IMR-90 (cell line): ENCODE data around the gene TCOF1.

ENCODE experiments used
- BHLHE40 ChIP-seq: fragments of 150-350 bp; IDR thresholded peaks from 2 replicates; pipeline ENCODE4 v1.6.1; 2016; ENCODE audit warnings: mild to moderate bottlenecking, low read depth, low read length
- CEBPB ChIP-seq: IDR thresholded peaks from 2 replicates; pipeline ENCODE4 v1.6.1; 2012; ENCODE audit warnings: low read depth, low read length, improper control_type of control experiment
- CTCF ChIP-seq: conservative IDR thresholded peaks from 2 replicates; pipeline ENCODE4 v1.5.1; 2012; ENCODE audit warnings: mild to moderate bottlenecking, low read depth, low read length, improper control_type of control experiment
- FOS ChIP-seq: fragments of 150-350 bp; IDR thresholded peaks from 2 replicates; pipeline ENCODE4 v1.6.1; 2016; ENCODE audit warnings: low read depth, low read length
- MAFK ChIP-seq: IDR thresholded peaks from 2 replicates; pipeline ENCODE4 v1.6.1; 2012; ENCODE audit warnings: low read depth, low read length, improper control_type of control experiment
- POLR2A ChIP-seq: IDR thresholded peaks from 2 replicates; pipeline ENCODE4 v1.6.1; 2012; ENCODE audit warnings: mild to moderate bottlenecking, low read depth, low read length
- RAD21 ChIP-seq: IDR thresholded peaks from 2 replicates; pipeline ENCODE4 v1.6.1; 2012; ENCODE audit warnings: low read length, improper control_type of control experiment
- RFX5 ChIP-seq: IDR thresholded peaks from 2 replicates; pipeline ENCODE4 v1.8.0; 2012; ENCODE audit warnings: low read depth, mild to moderate bottlenecking, low read length, moderate library complexity
- SMC3 ChIP-seq: fragments of 150-350 bp; IDR thresholded peaks from 2 replicates; pipeline ENCODE4 v1.6.1; 2016; ENCODE audit warnings: low read depth, mild to moderate bottlenecking, antibody characterized with exemption, low read length, moderate library complexity
- USF2 ChIP-seq: fragments of 150-350 bp; IDR thresholded peaks from 2 replicates; pipeline ENCODE4 v1.6.1; 2017; ENCODE audit warnings: mild to moderate bottlenecking, antibody characterized with exemption, low read length, low read depth

- TF ChIP-seq CEBPB (no peak), SMC3 (no peak), CTCF (no peak), BHLHE40 (no peak), POLR2A (no peak), USF2 (no peak), RAD21 (no peak), MAFK (no peak), RFX5 (no peak), FOS (no peak)
Observed at GRCh38 chr5:150402901-150403342, 45.4 kb downstream of the TCOF1 start.
